Measurements from ENCODE around the gene CA9.

Gene CA9

DNA sequence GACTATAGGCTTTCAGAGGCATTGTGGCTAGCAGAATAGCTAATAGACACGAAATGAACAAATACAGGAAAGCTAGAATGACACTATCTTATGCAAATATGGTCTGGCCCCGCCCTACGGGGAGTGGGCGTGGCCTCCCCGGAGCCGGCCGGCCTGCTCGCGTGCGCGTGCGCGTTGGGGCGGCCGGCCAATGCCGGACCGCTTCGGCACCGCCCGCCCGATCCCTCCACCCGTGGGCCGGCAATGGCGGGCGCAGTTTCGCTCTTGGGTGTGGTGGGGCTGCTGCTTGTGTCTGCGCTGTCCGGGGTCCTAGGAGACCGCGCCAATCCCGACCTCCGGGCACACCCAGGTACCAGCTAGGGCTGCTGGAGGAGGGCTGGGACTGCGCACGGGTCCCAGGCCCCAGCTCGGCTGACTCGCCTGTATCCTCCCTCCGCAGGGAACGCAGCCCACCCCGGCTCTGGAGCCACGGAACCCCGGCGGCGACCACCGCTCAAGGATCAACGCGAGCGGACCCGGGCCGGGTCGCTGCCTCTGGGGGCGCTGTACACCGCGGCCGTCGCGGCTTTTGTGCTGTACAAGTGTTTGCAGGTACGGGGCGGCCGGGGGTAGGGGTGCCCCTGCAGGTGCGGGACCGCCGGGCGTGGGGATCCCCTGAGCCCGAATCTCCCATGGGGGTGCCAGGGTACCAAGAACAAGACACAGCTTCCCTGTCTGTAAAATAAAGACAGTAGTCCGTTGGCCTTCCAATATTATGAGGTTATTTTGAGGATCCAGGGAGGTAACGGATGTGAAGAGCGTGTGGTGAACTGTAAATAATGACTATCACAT lies 15.4 kb upstream of the CA9 start, which contains the start of gene CCDC107:
Gene CCDC107 (plus strand): TSS at position 156 of the 831 bp plus-strand sequence. CDS start 88 bp downstream, at position 244.
- no peaks in the 10 kb centered on the region for H3K27me3 ChIP-seq (ENCODE audit: insufficient read depth, poor library complexity, severe bottlenecking)
- TF ChIP-seq GABPA (IDR thresholded peaks at IDR 0.05; ENCODE audit: low read depth) (0 out of 2 replicates have a peak, but pooled peaks have one; percentile 1), REST (IDR thresholded peaks at IDR 0.05; ENCODE audit: insufficient replicate concordance, low read depth) (peak; percentile 64), SPI1 (IDR thresholded peaks at IDR 0.05; ENCODE audit: borderline replicate concordance, low read depth) (no peak), CTCF (IDR thresholded peaks at IDR 0.05; ENCODE audit: insufficient read depth, low read length) (no peak), POLR2AphosphoS5 (IDR thresholded peaks at IDR 0.05; ENCODE audit: low read depth) (no peak; the same call in 1 of the 2 replicates)
- peak within 1 kb of the TSS; percentile 100 for H3K27ac ChIP-seq (replicated peaks)
- DNase-seq (ENCODE audit: low read depth in 1 of 2, low spot score in 1 of 2), result peak; percentile 65 to 67
- peak within 1 kb of the TSS; percentile 89 for H3K4me3 ChIP-seq (replicated peaks; ENCODE audit: insufficient read depth, low read length)

GRCh38 chr9:35658968-35659220 lies 14.8 kb upstream of the CA9 start:
- DNase-seq (ENCODE audit: low read depth in 1 of 2, low spot score in 1 of 2), result no peak
- no peak for TF ChIP-seq SPI1 (IDR thresholded peaks at IDR 0.05; ENCODE audit: borderline replicate concordance, low read depth)
- H3K27me3 ChIP-seq (ENCODE audit: insufficient read depth, poor library complexity, severe bottlenecking), result no peaks in the 10 kb centered on the region
- peak overlapping the region; percentile 100 for H3K27ac ChIP-seq (replicated peaks)
- H3K4me3 ChIP-seq (replicated peaks; ENCODE audit: insufficient read depth, low read length), result peak overlapping the region; percentile 89

GRCh38 chr9:35659340-35659739 lies 14.4 kb upstream of the CA9 start:
- Histone ChIP-seq H3K4me3 (replicated peaks; ENCODE audit: insufficient read depth, low read length) (no peak overlapping the region), H3K27me3 (ENCODE audit: insufficient read depth, poor library complexity, severe bottlenecking) (no peaks in the 10 kb centered on the region), H3K27ac (replicated peaks) (no peak overlapping the region)
- no peak for DNase-seq (ENCODE audit: low read depth in 1 of 2, low spot score in 1 of 2)
- no peak for TF ChIP-seq CTCF (IDR thresholded peaks at IDR 0.05; ENCODE audit: insufficient read depth, low read length)
- TF ChIP-seq SPI1 (IDR thresholded peaks at IDR 0.05; ENCODE audit: borderline replicate concordance, low read depth), result no peak
- no peak for TF ChIP-seq GABPA (IDR thresholded peaks at IDR 0.05; ENCODE audit: low read depth)
- TF ChIP-seq POLR2AphosphoS5 (IDR thresholded peaks at IDR 0.05; ENCODE audit: low read depth), result no peak
- no peak for TF ChIP-seq REST (IDR thresholded peaks at IDR 0.05; ENCODE audit: insufficient replicate concordance, low read depth)

GRCh38 chr9:35660966-35661415 lies 12.7 kb upstream of the CA9 start:
- no peaks in the 10 kb centered on the region for H3K27me3 ChIP-seq (ENCODE audit: insufficient read depth, poor library complexity, severe bottlenecking)

More at GRCh38 chr9:35660966-35661415, 12.7 kb upstream of the CA9 start:
- Histone ChIP-seq H3K4me3 (replicated peaks; ENCODE audit: insufficient read depth, low read length) (no peak overlapping the region), H3K27ac (replicated peaks) (no peak overlapping the region)
- TF ChIP-seq CTCF (IDR thresholded peaks at IDR 0.05; ENCODE audit: insufficient read depth, low read length) (no peak), POLR2AphosphoS5 (IDR thresholded peaks at IDR 0.05; ENCODE audit: low read depth) (no peak), SPI1 (IDR thresholded peaks at IDR 0.05; ENCODE audit: borderline replicate concordance, low read depth) (no peak), REST (IDR thresholded peaks at IDR 0.05; ENCODE audit: insufficient replicate concordance, low read depth) (no peak), GABPA (IDR thresholded peaks at IDR 0.05; ENCODE audit: low read depth) (no peak)
- no peak for DNase-seq (ENCODE audit: low read depth in 1 of 2, low spot score in 1 of 2)

All from HL-60 (cell line).